Mesothelial cell of epicardium (in vitro differentiated cells): ENCODE results near the gene ARAP1. TPM values are rescaled to one million over a fixed set of nuclear protein-coding genes. Genes with fewer than 3 reads are reported as not detected.

Source experiments
- DNase-seq, 2 experiments: peaks; one replicate each; pipeline ENCODE4 v3.0.0; 2021; ENCODE audit warnings: low spot score in 2 of 2; ENCODE audit not compliant: unreplicated experiment in 2 of 2
- H3K27ac Mint-ChIP-seq: 2 replicates; pipeline ENCODE4 v1.8.0; 2021; ENCODE audit warnings: mixed read lengths
- H3K27me3 Mint-ChIP-seq: 2 replicates; pipeline ENCODE4 v1.8.0; 2021; ENCODE audit warnings: low read depth, mixed read lengths
- H3K36me3 Mint-ChIP-seq: 2 replicates; pipeline ENCODE4 v1.8.0; 2021; ENCODE audit warnings: mixed read lengths
- H3K4me1 Mint-ChIP-seq: 2 replicates; pipeline ENCODE4 v1.8.0; 2021; ENCODE audit warnings: mixed read lengths
- H3K4me3 Mint-ChIP-seq: 2 replicates; pipeline ENCODE4 v1.8.0; 2021; ENCODE audit warnings: mild to moderate bottlenecking, moderate library complexity, mixed read lengths
- H3K9me3 Mint-ChIP-seq: 2 replicates; pipeline ENCODE4 v1.8.0; 2021; ENCODE audit warnings: mixed read lengths
- total RNA-seq: library from RNA; stranded (reverse); gene quantifications from 3 replicates; pipeline ENCODE4 v1.2.1, GENCODE V29; 2021
- TF ChIP-seq, protein P1 (sequence below): fragments of 200-600 bp; sonication (generic); IDR thresholded peaks from one replicate; pipeline ENCODE4 v1.5.0; 2021; ENCODE audit warnings: antibody characterized with exemption; ENCODE audit not compliant: unreplicated experiment

The ARAP1 gene
- total RNA-seq, 1 donor from 2014 or later, result 155 TPM

DNA sequence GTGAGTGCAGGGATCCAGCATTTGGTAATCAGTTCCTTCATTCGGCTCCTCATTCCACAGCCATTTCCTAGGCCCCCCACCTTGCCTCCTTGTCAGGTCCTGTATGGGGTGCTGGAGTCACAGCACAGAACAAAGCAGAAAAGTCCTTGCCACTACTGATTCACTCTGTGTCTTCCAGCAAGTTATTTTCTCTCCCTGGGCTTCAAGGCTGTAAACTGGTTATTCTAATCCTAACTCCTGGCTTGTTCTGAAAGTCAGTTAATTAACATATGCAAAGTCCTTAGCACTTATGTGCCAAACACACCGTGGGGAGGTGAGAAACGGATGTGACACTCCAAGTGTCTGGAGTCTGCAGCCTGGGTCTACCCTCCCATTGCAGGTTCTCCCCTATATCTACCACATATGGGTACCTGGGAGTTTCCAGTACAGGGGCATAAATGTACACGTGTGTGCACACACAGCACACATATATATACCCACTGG lies 47.4 kb downstream of the ARAP1 start:
- no peak overlapping the region for H3K4me3 Mint-ChIP-seq
- H3K4me1 Mint-ChIP-seq, result peaks cover 33% of the 10 kb centered on the region
- no peak for DNase-seq
- no peaks in the 10 kb centered on the region for H3K9me3 Mint-ChIP-seq
- TF ChIP-seq, protein P1, sequence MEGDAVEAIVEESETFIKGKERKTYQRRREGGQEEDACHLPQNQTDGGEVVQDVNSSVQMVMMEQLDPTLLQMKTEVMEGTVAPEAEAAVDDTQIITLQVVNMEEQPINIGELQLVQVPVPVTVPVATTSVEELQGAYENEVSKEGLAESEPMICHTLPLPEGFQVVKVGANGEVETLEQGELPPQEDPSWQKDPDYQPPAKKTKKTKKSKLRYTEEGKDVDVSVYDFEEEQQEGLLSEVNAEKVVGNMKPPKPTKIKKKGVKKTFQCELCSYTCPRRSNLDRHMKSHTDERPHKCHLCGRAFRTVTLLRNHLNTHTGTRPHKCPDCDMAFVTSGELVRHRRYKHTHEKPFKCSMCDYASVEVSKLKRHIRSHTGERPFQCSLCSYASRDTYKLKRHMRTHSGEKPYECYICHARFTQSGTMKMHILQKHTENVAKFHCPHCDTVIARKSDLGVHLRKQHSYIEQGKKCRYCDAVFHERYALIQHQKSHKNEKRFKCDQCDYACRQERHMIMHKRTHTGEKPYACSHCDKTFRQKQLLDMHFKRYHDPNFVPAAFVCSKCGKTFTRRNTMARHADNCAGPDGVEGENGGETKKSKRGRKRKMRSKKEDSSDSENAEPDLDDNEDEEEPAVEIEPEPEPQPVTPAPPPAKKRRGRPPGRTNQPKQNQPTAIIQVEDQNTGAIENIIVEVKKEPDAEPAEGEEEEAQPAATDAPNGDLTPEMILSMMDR, result no peak
- H3K36me3 Mint-ChIP-seq, result peaks cover 38% of the 10 kb centered on the region
- H3K27me3 Mint-ChIP-seq, result no peaks in the 10 kb centered on the region
- H3K27ac Mint-ChIP-seq, result peak overlapping the region; percentile 80

- peak overlapping the region; percentile 71 for H3K27ac Mint-ChIP-seq
- DNase-seq, result no peak
- peaks cover 33% of the 10 kb centered on the region for H3K4me1 Mint-ChIP-seq
- H3K27me3 Mint-ChIP-seq, result no peaks in the 10 kb centered on the region
- H3K36me3 Mint-ChIP-seq, result peaks cover 38% of the 10 kb centered on the region
- no peaks in the 10 kb centered on the region for H3K9me3 Mint-ChIP-seq
- H3K4me3 Mint-ChIP-seq, result peak overlapping the region; percentile 13
- TF ChIP-seq, protein P1, result no peak
These were observed 48.0 kb downstream of the ARAP1 start for GRCh38 chr11:72704028-72704782.

GRCh38 chr11:72703267-72704008 lies 48.8 kb downstream of the ARAP1 start:
- H3K27ac Mint-ChIP-seq, result peak overlapping the region; percentile 91
- H3K36me3 Mint-ChIP-seq, result peaks cover 40% of the 10 kb centered on the region
- TF ChIP-seq, protein P1, result no peak
- H3K9me3 Mint-ChIP-seq, result no peaks in the 10 kb centered on the region
- H3K27me3 Mint-ChIP-seq, result no peaks in the 10 kb centered on the region
- H3K4me1 Mint-ChIP-seq, result peaks cover 33% of the 10 kb centered on the region
- H3K4me3 Mint-ChIP-seq, result peak overlapping the region; percentile 65
- peak; percentile 34 to 49 for DNase-seq

DNA sequence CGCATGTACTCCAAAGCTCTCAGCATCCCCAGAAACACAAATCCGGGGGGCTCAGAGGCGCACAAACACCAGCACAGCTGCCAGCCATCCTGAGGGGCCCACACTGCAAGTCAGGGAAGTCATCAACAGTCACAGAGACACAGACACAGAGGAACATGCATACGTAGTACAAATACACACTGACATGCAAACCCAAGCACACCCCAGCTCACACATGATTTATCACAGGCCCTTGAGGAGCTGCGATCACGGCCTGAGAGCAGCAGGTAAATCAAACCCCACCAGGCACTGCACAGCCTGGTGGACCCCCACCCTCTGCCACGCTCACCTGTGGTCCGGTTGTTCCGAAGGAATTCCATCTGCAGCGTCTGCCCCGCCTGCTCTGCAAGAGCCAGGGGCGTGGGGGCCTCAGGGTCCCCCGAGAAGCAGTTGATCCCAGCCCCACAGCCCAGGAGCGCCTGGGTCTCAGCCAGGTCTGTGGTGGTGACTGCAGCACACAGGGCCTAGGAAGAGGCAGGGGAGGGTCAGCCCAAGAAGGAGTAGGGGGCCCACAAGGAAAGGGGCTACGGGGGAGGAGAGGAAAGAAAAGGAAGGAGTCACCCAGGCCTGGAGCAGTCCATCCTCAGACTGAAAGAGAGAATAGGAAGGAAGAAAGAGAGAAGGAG lies 49.5 kb downstream of the ARAP1 start:
- H3K4me3 Mint-ChIP-seq, result peak overlapping the region; percentile 65
- H3K9me3 Mint-ChIP-seq, result no peaks in the 10 kb centered on the region
- H3K36me3 Mint-ChIP-seq, result peaks cover 41% of the 10 kb centered on the region
- TF ChIP-seq, protein P1, result no peak
- H3K27ac Mint-ChIP-seq, result peak overlapping the region; percentile 91
- H3K4me1 Mint-ChIP-seq, result peaks cover 33% of the 10 kb centered on the region
- H3K27me3 Mint-ChIP-seq, result no peaks in the 10 kb centered on the region
- no peak for DNase-seq

DNA sequence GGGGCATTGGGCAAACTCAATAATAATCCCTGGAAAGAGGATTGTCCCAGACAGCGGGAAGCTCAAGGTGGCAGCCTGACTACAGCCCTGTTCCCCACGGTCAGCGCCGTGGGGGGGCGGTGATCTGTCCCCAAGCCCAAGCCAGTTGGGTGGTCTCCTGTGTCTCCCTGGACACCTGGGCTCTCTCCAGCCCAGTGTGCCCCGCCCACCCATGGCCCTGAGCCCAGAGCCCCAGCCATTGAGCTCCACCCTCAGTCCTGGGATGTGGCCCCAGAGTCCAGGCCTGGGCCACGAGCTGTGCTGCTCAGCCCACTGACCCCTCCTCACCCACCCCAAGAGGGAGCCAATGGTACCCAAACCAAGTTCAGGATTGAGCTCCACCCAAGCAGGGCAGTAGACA lies 50.1 kb downstream of the ARAP1 start:
- Mint-ChIP-seq H3K36me3 (peaks cover 36% of the 10 kb centered on the region), H3K4me3 (peak overlapping the region; percentile 65), H3K27ac (peak overlapping the region; percentile 91), H3K9me3 (no peaks in the 10 kb centered on the region), H3K27me3 (no peaks in the 10 kb centered on the region), H3K4me1 (peaks cover 33% of the 10 kb centered on the region)
- TF ChIP-seq, protein P1, result no peak
- DNase-seq, result no peak
